IMR-90 (cell line): ENCODE data around the gene SSH2. TPM values are rescaled to one million over a fixed set of nuclear protein-coding genes. Genes with fewer than 3 reads are reported as not detected.

Experiments used
- ATAC-seq: fragments of 200-7000 bp; cut with Tn5 transposase; 2 replicates; pipeline ENCODE4 v1.9.1; 2020; ENCODE audit warnings: low read depth, mild to moderate bottlenecking, moderate library complexity
- BruUV-seq: library from RNA; stranded (reverse); fragments of 400-500 nt; replicated peaks from 2 replicates; lab custom pipeline; 2021; lab: Mats Ljungman, UMichigan
- CTCF ChIA-PET: fragments of 300-600 bp; formaldehyde crosslinking; extraction: SDS; loops from one replicate; lab custom pipeline; 2021; ENCODE audit warnings: antibody characterized with exemption; lab: Yijun Ruan, JAX
- POLR2A ChIA-PET: fragments of 300-600 bp; sonication (Branson Sonifier 250); formaldehyde crosslinking; loops from one replicate; lab custom pipeline; 2022; ENCODE audit warnings: antibody characterized with exemption; ENCODE audit not compliant: unreplicated experiment; lab: Charles Lee
- DNase-seq: peaks from one replicate; pipeline ENCODE4 v3.0.0; 2013
- H2AFZ ChIP-seq: replicated peaks from 2 replicates; pipeline ENCODE3; 2013; ENCODE audit warnings: low read length, mild to moderate bottlenecking; ENCODE audit not compliant: poor library complexity
- H2AK5ac ChIP-seq: 2 replicates; pipeline ENCODE4 v1.6.1; 2013; ENCODE audit warnings: low read depth, low read length, inconsistent platforms
- H2AK9ac ChIP-seq: replicated peaks from 2 replicates; pipeline ENCODE3; 2013; ENCODE audit warnings: mild to moderate bottlenecking, low read depth, low read length, moderate library complexity; ENCODE audit not compliant: poor library complexity
- H2BK120ac ChIP-seq: 2 replicates; pipeline ENCODE4 v1.6.1; 2013; ENCODE audit warnings: low read depth, low read length, inconsistent platforms
- H2BK15ac ChIP-seq: 3 replicates; pipeline ENCODE4 v1.6.1; 2013; ENCODE audit warnings: low read depth, low read length, inconsistent platforms
- H2BK20ac ChIP-seq: 2 replicates; pipeline ENCODE4 v1.6.1; 2013; ENCODE audit warnings: low read depth, mild to moderate bottlenecking, inconsistent platforms, low read length, moderate library complexity
- H2BK5ac ChIP-seq: 2 replicates; pipeline ENCODE4 v1.6.1; 2013; ENCODE audit warnings: mild to moderate bottlenecking, low read depth, low read length, inconsistent platforms; ENCODE audit not compliant: poor library complexity, severe bottlenecking
- H3K14ac ChIP-seq: replicated peaks from 2 replicates; pipeline ENCODE4 v1.6.1; 2013; ENCODE audit warnings: low read depth, low read length, inconsistent platforms
- H3K18ac ChIP-seq: 2 replicates; pipeline ENCODE4 v1.6.1; 2013; ENCODE audit warnings: low read depth, low read length, control low read depth
- H3K23ac ChIP-seq: 2 replicates; pipeline ENCODE4 v1.6.1; 2013; ENCODE audit warnings: low read depth, low read length, inconsistent platforms
- H3K27ac ChIP-seq: 2 replicates; pipeline ENCODE4 v1.5.1; 2013; ENCODE audit warnings: mild to moderate bottlenecking, control low read depth, low read length; ENCODE audit not compliant: insufficient read depth
- H3K27me3 ChIP-seq: 2 replicates; pipeline ENCODE4 v1.6.1; 2013; ENCODE audit warnings: low read length; ENCODE audit not compliant: control insufficient read depth, insufficient read depth
- H3K36me3 ChIP-seq: 2 replicates; pipeline ENCODE4 v1.6.1; 2013; ENCODE audit warnings: low read length, mixed read lengths; ENCODE audit not compliant: control insufficient read depth, insufficient read depth
- H3K4ac ChIP-seq: 2 replicates; pipeline ENCODE4 v1.6.1; 2013; ENCODE audit warnings: low read depth, low read length, inconsistent platforms
- H3K4me1 ChIP-seq: 2 replicates; pipeline ENCODE4 v1.6.1; 2013; ENCODE audit warnings: low read length, mixed read lengths; ENCODE audit not compliant: control insufficient read depth, insufficient read depth
- H3K4me2 ChIP-seq: 2 replicates; pipeline ENCODE4 v1.6.1; 2013; ENCODE audit warnings: low read depth, mild to moderate bottlenecking, control low read depth, low read length, moderate library complexity
- H3K4me3 ChIP-seq: 2 replicates; pipeline ENCODE4 v1.5.1; 2013; ENCODE audit warnings: low read depth, mild to moderate bottlenecking, control low read depth, low read length, moderate library complexity; ENCODE audit not compliant: insufficient read depth
- H3K56ac ChIP-seq: 2 replicates; pipeline ENCODE4 v1.6.1; 2013; ENCODE audit warnings: low read length, inconsistent platforms; ENCODE audit not compliant: insufficient read depth; ENCODE audit errors: extremely low read depth
- H3K79me1 ChIP-seq, 2 experiments: 2 replicates each; pipeline ENCODE4 v1.6.1; 2013; ENCODE audit warnings: low read length in 2 of 2, inconsistent platforms in 1 of 2, low read depth in 1 of 2
- H3K9ac ChIP-seq: 2 replicates; pipeline ENCODE4 v1.6.1; 2013; ENCODE audit warnings: low read depth, low read length, control low read depth
- H3K9me1 ChIP-seq: 2 replicates; pipeline ENCODE4 v1.6.1; 2013; ENCODE audit warnings: low read length, inconsistent platforms; ENCODE audit not compliant: insufficient read depth
- H3K9me3 ChIP-seq: 2 replicates; pipeline ENCODE4 v1.6.1; 2013; ENCODE audit warnings: low read length; ENCODE audit not compliant: control insufficient read depth, insufficient read depth
- H4K20me1 ChIP-seq: 2 replicates; pipeline ENCODE4 v1.6.1; 2013; ENCODE audit warnings: low read length, inconsistent platforms; ENCODE audit not compliant: insufficient read depth
- H4K5ac ChIP-seq: 2 replicates; pipeline ENCODE4 v1.6.1; 2013; ENCODE audit warnings: mild to moderate bottlenecking, low read depth, low read length, control low read depth
- H4K8ac ChIP-seq, 2 experiments: 2 replicates each; pipeline ENCODE4 v1.6.1; 2013; ENCODE audit warnings: low read depth in 2 of 2, low read length in 2 of 2, control low read depth in 1 of 2, inconsistent platforms in 1 of 2
- H4K91ac ChIP-seq: 2 replicates; pipeline ENCODE4 v1.6.1; 2013; ENCODE audit warnings: low read depth, low read length, inconsistent platforms; ENCODE audit not compliant: insufficient read depth
- CEBPB ChIP-seq: IDR thresholded peaks from 2 replicates; pipeline ENCODE4 v1.6.1; 2012; ENCODE audit warnings: low read depth, low read length, improper control_type of control experiment
- ELK1 ChIP-seq: fragments of 150-350 bp; IDR thresholded peaks from 2 replicates; pipeline ENCODE4 v1.6.1; 2016; ENCODE audit warnings: low read depth, mild to moderate bottlenecking, low read length, moderate library complexity, borderline replicate concordance
- POLR2A ChIP-seq: IDR thresholded peaks from 2 replicates; pipeline ENCODE4 v1.6.1; 2012; ENCODE audit warnings: mild to moderate bottlenecking, low read depth, low read length
- RAD21 ChIP-seq: IDR thresholded peaks from 2 replicates; pipeline ENCODE4 v1.6.1; 2012; ENCODE audit warnings: low read length, improper control_type of control experiment
- USF2 ChIP-seq: fragments of 150-350 bp; IDR thresholded peaks from 2 replicates; pipeline ENCODE4 v1.6.1; 2017; ENCODE audit warnings: mild to moderate bottlenecking, antibody characterized with exemption, low read length, low read depth
- WGBS, 2 experiments: methylation state at CpG; one replicate each; pipeline versions ENCODE4 v1.1.5 to v1.1.7; 2013; ENCODE audit warnings: missing lambda C conversion rate in 2 of 2; ENCODE audit not compliant: insufficient read length in 1 of 2; ENCODE audit errors: extremely low coverage in 2 of 2; 5-methylcytosine and 5-hydroxymethylcytosine counted together
- dilution Hi-C: fragments of 300-500 bp; cut with HindIII; formaldehyde crosslinking; loops from one replicate; pipeline ENCODE4 v1.14.3; 2018; ENCODE audit warnings: low sequenced_read_pairs; ENCODE audit not compliant: unreplicated experiment
- in situ Hi-C: fragments of 300-500 bp; cut with MboI; formaldehyde crosslinking; loops from 3 replicates; pipeline ENCODE4 v1.14.3; 2019; ENCODE audit warnings: low sequenced_read_pairs, inconsistent platforms, mixed read lengths
- intact Hi-C: fragments of 100-400 bp; cut with micrococcal nuclease; formaldehyde crosslinking; loops from 2 replicates; pipeline ENCODE4 v1.10.0; 2022
- polyA plus RNA-seq, 3 experiments: library from polyadenylated mRNA; depleted of rRNA; stranded (reverse); fragments of >200 nt; gene quantifications; 2 replicates each; pipeline ENCODE4 v1.2.3, GENCODE V29; 2012; ENCODE audit warnings: low replicate concordance in 1 of 3
- total RNA-seq: library from RNA; depleted of rRNA; stranded (reverse); fragments of >200 nt; gene quantifications from 2 replicates; pipeline ENCODE4 v1.2.3, GENCODE V29; 2012

The SSH2 gene
- total and polyA plus RNA-seq, 2 of the 4 experiments (the other 2 are of a cell fraction), result 9.3 TPM

DNA sequence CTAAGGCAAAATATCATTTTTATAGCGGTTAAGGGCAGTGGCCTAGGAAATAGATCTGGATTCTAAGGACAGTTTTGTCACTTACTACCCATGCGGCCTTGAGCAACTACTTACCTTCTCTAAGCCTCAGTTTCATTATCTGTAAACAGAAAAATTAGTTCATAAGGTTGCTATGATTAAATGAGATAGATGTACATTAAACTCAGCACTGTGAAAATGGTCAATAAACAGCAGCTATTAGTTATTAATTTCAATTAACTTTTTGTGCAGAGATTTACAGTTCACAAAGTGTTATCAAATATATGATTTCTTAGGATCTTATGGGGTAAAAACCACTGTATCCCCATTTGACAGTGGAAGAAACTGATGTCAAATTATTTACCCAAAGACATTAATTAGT, 171.8 kb downstream of the SSH2 start (continued):
- TF ChIP-seq CEBPB (no peak), RAD21 (no peak)

- no TSS peak for BruUV-seq
- in situ Hi-C loops, result no loop called here
- H3K4ac ChIP-seq, result no peak overlapping the region
- no CpG with 5 or more reads among the region's 4 CpGs for WGBS, 2 experiments
- no peaks in the 10 kb centered on the region for H3K36me3 ChIP-seq
- intact Hi-C loops, result no loop called here
- POLR2A ChIA-PET, result no interaction called here
- H4K20me1 ChIP-seq, result 0 out of 2 replicates have a peak, but pooled peaks cover 6% of the 10 kb centered on the region
- peaks cover 4 to 21% of the 10 kb centered on the region in 2 experiments for H3K79me1 ChIP-seq
- H3K4me2 ChIP-seq, result no peak overlapping the region
- no peak overlapping the region for H2BK15ac ChIP-seq
- no peak overlapping the region for H2BK120ac ChIP-seq
- ATAC-seq (no peak), DNase-seq (no peak)
- H3K4me3 ChIP-seq, result no peak overlapping the region
- H3K9me1 ChIP-seq, result no peaks in the 10 kb centered on the region; the same call in 1 of the 2 replicates
- no peak overlapping the region for H2AK5ac ChIP-seq
- dilution Hi-C loops, result no loop called here
- H4K8ac ChIP-seq, result no peak overlapping the region
- H3K18ac ChIP-seq, result no peak overlapping the region
- H4K91ac ChIP-seq, result no peak overlapping the region
- H4K5ac ChIP-seq, result no peak overlapping the region
- H3K14ac ChIP-seq, result no peak overlapping the region
- no peak overlapping the region for H2AK9ac ChIP-seq
- no peaks in the 10 kb centered on the region for H3K9me3 ChIP-seq
- H3K23ac ChIP-seq, result no peak overlapping the region
- H3K27me3 ChIP-seq, result no peaks in the 10 kb centered on the region
- H2BK20ac ChIP-seq, result no peak overlapping the region
- H3K9ac ChIP-seq, result no peak overlapping the region
- CTCF ChIA-PET, result interaction anchor here (0.6 kb wide), 1 partner anchor 13 kb away, joined by 8 read pairs; no protein-coding TSS in a partner anchor
- H2BK5ac ChIP-seq, result no peak overlapping the region
- no peak overlapping the region for H3K56ac ChIP-seq
- H2AFZ ChIP-seq, result no peak overlapping the region
- H3K4me1 ChIP-seq, result no peaks in the 10 kb centered on the region
- no peak for TF ChIP-seq USF2
- no peak for TF ChIP-seq RAD21
- TF ChIP-seq ELK1, result no peak
- TF ChIP-seq POLR2A, result no peak
- H3K27ac ChIP-seq, result no peak overlapping the region
These were observed 172.2 kb downstream of the SSH2 start for GRCh38 chr17:29757788-29758187.
